GM10847 (cell line): ENCODE results near the gene SRRM5.

Experiments
- POLR2A ChIP-seq: IDR thresholded peaks from 2 replicates; pipeline ENCODE4 v1.6.1; 2011; ENCODE audit not compliant: insufficient read length; ENCODE audit errors: extremely low read depth

SRRM5 gene

GRCh38 chr19:43664018-43664417 lies 52.1 kb downstream of the SRRM5 start:
- TF ChIP-seq POLR2A, result no peak
